PC-9 (cell line): ENCODE data around the gene SOD3.

ENCODE experiments used
- EZH2 ChIP-seq: fragments of 200-600 bp; sonication (generic); IDR thresholded peaks from 2 replicates; pipeline ENCODE4 v1.8.0; 2017; ENCODE audit warnings: antibody characterized with exemption, low read depth
- TF ChIP-seq, protein P1 (sequence below): fragments of 200-600 bp; sonication (generic); conservative IDR thresholded peaks from 2 replicates; pipeline ENCODE4 v1.6.1; 2017; ENCODE audit warnings: mixed run types, antibody characterized with exemption, mild to moderate bottlenecking, moderate library complexity

DNA sequence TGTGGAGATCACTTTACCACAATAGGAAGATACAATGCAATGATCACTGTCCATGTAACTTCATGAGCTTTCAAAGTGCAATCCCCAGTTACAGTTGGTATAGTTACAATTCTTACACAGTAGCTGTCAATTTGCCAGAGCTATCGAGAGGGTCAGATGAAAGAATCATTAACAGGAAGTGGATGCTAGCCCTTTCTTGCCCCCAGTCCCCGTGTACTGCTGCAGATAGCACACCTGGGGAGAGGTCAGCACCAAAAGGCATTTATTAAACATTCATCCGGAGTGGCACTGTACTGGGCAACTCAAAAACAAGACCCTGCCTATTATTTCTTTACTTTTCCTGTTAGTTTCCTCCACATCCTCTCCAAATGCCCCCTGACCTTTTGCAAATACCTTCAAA lies 47.7 kb downstream of the SOD3 start:
- TF ChIP-seq, protein P1, sequence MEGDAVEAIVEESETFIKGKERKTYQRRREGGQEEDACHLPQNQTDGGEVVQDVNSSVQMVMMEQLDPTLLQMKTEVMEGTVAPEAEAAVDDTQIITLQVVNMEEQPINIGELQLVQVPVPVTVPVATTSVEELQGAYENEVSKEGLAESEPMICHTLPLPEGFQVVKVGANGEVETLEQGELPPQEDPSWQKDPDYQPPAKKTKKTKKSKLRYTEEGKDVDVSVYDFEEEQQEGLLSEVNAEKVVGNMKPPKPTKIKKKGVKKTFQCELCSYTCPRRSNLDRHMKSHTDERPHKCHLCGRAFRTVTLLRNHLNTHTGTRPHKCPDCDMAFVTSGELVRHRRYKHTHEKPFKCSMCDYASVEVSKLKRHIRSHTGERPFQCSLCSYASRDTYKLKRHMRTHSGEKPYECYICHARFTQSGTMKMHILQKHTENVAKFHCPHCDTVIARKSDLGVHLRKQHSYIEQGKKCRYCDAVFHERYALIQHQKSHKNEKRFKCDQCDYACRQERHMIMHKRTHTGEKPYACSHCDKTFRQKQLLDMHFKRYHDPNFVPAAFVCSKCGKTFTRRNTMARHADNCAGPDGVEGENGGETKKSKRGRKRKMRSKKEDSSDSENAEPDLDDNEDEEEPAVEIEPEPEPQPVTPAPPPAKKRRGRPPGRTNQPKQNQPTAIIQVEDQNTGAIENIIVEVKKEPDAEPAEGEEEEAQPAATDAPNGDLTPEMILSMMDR, result no peak
- no peak for TF ChIP-seq EZH2
